Cardiac muscle cell (in vitro differentiated cells and primary cell): ENCODE data around the gene PROM1. TPM values are rescaled to one million over a fixed set of nuclear protein-coding genes. Genes with fewer than 3 reads are reported as not detected.

Source experiments
- DNase-seq, 2 donors: peaks; one replicate each; pipeline versions ENCODE4 v3.0.0 to v3.0.0-alpha.2; 2010 to 2017; ENCODE audit warnings: low read depth in 1 of 2, low spot score in 1 of 2
- H3K27ac ChIP-seq: fragments of 200-600 bp; sonication (generic); 2 replicates; pipeline ENCODE4 v1.5.1; 2016
- H3K27me3 ChIP-seq: fragments of 200-600 bp; sonication (generic); 2 replicates; pipeline ENCODE4 v1.6.0; 2016; ENCODE audit warnings: control low read depth
- H3K36me3 ChIP-seq: fragments of 200-600 bp; sonication (generic); 2 replicates; pipeline ENCODE4 v1.5.1; 2016; ENCODE audit warnings: control low read depth
- H3K4me1 ChIP-seq: fragments of 200-600 bp; sonication (generic); 2 replicates; pipeline ENCODE4 v1.8.1; 2017; ENCODE audit warnings: low read depth, mild to moderate bottlenecking, mixed run types
- H3K4me3 ChIP-seq: fragments of 200-600 bp; sonication (generic); 2 replicates; pipeline ENCODE4 v1.5.1; 2016; ENCODE audit warnings: mild to moderate bottlenecking
- H3K9me3 ChIP-seq: fragments of 200-600 bp; sonication (generic); 2 replicates; pipeline ENCODE4 v1.5.1; 2017; ENCODE audit warnings: low read depth, mild to moderate bottlenecking, control low read depth
- polyA plus RNA-seq: library from polyadenylated mRNA; unstranded; fragments of >200 nt; fragmentation: Nextera tagmentation; extraction: Ambion mirVana; gene quantifications from 2 replicates; pipeline ENCODE4 v1.2.1, GENCODE V29; 2016
- total RNA-seq: library from RNA; depleted of rRNA; stranded (reverse); fragments of >200 nt; gene quantifications from 2 replicates; pipeline ENCODE4 v1.2.3, GENCODE V29; 2016
- TF ChIP-seq, protein P1 (sequence below): IDR thresholded peaks from 2 replicates; pipeline ENCODE4 v1.5.1; 2012; ENCODE audit warnings: low read depth, mild to moderate bottlenecking, low read length

Gene PROM1
- total and polyA plus RNA-seq, 2 experiments from 2014 or later: 2.0 to 4.9 TPM

DNA sequence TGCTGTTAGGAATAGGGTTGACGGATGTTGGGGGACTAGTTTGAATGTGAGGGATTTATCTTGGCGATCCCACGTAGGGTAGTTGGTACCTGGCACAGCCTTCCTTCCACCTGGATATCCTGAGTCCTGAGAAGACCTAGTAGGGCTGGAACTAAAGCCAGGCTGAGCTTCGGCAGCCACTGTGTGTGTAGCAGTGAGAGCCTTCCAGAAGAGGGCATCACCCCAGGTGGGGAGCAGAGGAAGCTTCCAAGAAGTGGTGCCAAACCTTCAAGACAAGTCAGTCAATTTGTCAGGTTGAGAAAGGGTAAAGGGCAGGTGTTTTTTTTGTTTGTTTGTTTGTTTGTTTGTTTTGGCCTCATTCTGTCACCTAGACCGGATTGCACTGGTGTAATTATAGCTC, 119.7 kb downstream of the PROM1 start:
- no peaks in the 10 kb centered on the region for H3K9me3 ChIP-seq
- H3K27ac ChIP-seq: no peak overlapping the region
- no peaks in the 10 kb centered on the region for H3K4me1 ChIP-seq
- no peak for DNase-seq
- H3K27me3 ChIP-seq: no peaks in the 10 kb centered on the region
- no peaks in the 10 kb centered on the region for H3K36me3 ChIP-seq
- H3K4me3 ChIP-seq: no peak overlapping the region
- TF ChIP-seq, protein P1, sequence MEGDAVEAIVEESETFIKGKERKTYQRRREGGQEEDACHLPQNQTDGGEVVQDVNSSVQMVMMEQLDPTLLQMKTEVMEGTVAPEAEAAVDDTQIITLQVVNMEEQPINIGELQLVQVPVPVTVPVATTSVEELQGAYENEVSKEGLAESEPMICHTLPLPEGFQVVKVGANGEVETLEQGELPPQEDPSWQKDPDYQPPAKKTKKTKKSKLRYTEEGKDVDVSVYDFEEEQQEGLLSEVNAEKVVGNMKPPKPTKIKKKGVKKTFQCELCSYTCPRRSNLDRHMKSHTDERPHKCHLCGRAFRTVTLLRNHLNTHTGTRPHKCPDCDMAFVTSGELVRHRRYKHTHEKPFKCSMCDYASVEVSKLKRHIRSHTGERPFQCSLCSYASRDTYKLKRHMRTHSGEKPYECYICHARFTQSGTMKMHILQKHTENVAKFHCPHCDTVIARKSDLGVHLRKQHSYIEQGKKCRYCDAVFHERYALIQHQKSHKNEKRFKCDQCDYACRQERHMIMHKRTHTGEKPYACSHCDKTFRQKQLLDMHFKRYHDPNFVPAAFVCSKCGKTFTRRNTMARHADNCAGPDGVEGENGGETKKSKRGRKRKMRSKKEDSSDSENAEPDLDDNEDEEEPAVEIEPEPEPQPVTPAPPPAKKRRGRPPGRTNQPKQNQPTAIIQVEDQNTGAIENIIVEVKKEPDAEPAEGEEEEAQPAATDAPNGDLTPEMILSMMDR: no peak

GRCh38 chr4:15963576-15963975, 120.2 kb downstream of the PROM1 start:
- H3K9me3 ChIP-seq: no peaks in the 10 kb centered on the region
- H3K4me1 ChIP-seq: no peaks in the 10 kb centered on the region
- no peak overlapping the region for H3K4me3 ChIP-seq
- no peak for DNase-seq
- no peaks in the 10 kb centered on the region for H3K27me3 ChIP-seq
- H3K27ac ChIP-seq: no peak overlapping the region
- TF ChIP-seq, protein P1: no peak
- no peaks in the 10 kb centered on the region for H3K36me3 ChIP-seq

DNA sequence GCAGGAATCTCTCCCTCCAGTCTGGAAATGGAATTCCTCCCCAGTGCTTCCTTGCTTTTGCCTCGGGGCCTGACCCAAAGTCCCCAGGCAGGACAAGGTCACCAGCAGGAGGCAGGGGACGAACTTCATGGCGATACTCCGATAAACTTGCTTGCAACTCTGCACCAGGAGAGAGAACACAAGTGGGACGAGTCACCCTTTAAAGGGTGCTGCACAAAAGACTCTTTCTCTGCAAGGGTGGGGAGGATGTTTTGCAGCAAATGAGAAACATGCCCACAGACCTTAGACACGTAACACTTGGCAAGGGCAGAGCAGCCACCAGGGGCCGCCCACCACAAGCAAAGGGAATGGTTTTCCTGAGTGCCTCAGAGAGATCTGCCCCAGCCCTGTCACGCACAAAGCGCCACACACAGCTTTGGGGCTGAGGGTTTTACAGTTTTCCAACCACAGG, 120.8 kb downstream of the PROM1 start, which contains the start of gene FGFBP2:
TSS of gene FGFBP2 (minus strand) at position 175 of the 451 bp plus-strand sequence. CDS start at position 129, 46 bp downstream.
- Histone ChIP-seq H3K9me3 (no peaks in the 10 kb centered on the region), H3K4me1 (no peaks in the 10 kb centered on the region), H3K36me3 (no peaks in the 10 kb centered on the region), H3K27me3 (no peaks in the 10 kb centered on the region), H3K27ac (no peak within 1 kb of the TSS), H3K4me3 (no peak within 1 kb of the TSS)
- DNase-seq: peak; percentile 61 to 66
- TF ChIP-seq, protein P1: peak; percentile 61

DNA sequence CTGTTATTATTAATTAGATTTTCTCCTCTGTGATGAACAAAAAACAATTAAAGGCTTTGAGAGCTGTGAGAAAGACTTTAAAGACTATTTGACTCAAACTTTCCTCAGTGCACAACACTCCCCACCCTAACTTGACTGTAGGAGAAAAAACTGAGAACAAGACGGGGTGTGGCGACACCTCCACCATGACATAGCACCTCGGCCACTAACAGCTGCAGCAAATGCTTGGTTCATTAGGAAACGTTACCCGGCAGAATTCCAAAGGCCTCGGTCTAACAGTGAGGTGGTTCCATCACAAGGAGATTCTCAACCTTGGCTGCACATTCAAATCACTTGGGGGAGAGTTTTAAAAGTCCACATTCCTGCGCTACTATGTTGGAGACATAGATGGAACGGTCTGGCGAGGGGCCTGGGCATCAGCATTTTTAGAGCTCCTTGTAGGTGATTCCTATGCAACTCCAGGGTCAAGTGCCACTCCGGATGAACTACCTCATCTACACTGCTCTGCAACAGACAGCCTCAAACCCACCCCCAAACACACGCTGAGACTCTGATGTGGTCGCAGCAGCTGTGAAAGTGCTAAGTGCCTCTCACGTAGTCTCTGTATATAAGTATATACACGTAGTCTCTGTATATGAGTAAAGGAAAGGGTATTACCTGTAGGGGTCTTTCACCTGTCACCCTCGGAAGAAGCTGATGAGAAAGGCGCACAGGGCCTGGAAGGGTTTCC, 121.9 kb downstream of the PROM1 start:
- TF ChIP-seq, protein P1: no peak
- Histone ChIP-seq H3K9me3 (no peaks in the 10 kb centered on the region), H3K4me3 (no peak overlapping the region), H3K27ac (no peak overlapping the region), H3K4me1 (no peaks in the 10 kb centered on the region), H3K36me3 (no peaks in the 10 kb centered on the region), H3K27me3 (no peaks in the 10 kb centered on the region)
- DNase-seq: no peak

GRCh38 chr4:15958562-15958961, 125.3 kb downstream of the PROM1 start:
- no peak for DNase-seq
- Histone ChIP-seq H3K4me3 (no peak overlapping the region), H3K27ac (no peak overlapping the region), H3K36me3 (no peaks in the 10 kb centered on the region), H3K4me1 (no peaks in the 10 kb centered on the region), H3K9me3 (no peaks in the 10 kb centered on the region), H3K27me3 (no peaks in the 10 kb centered on the region)
- TF ChIP-seq, protein P1: no peak
